Lower leg skin (tissue), 4 donors: Measurements from ENCODE around the gene TOGARAM2. TPM values are rescaled to one million over a fixed set of nuclear protein-coding genes. Genes with fewer than 3 reads are reported as not detected.
A peak's percentile ranks its signal among the peaks of the same experiment; 100 is the strongest.

Source experiments
- DNase-seq, 2 donors: peaks; one replicate each; pipeline ENCODE4 v3.0.0-alpha.2; 2019; ENCODE audit warnings: low spot score in 2 of 2
- H3K4me3 ChIP-seq: fragments of 200-600 bp; sonication (generic); 2 replicates; pipeline ENCODE4 v1.5.1; 2017; ENCODE audit warnings: mild to moderate bottlenecking, low read depth; ENCODE audit not compliant: poor library complexity, severe bottlenecking
- CTCF ChIP-seq, 3 donors: fragments of 450-650 bp; IDR thresholded peaks; one replicate each; pipeline ENCODE4 v1.5.1; 2016; ENCODE audit warnings: antibody characterized with exemption in 3 of 3, mild to moderate bottlenecking in 3 of 3, moderate library complexity in 2 of 3
- POLR2A ChIP-seq, 2 donors: fragments of 450-650 bp; IDR thresholded peaks; one replicate each; pipeline ENCODE4 v1.6.1; 2016 to 2017; ENCODE audit warnings: antibody characterized with exemption in 2 of 2, mild to moderate bottlenecking in 1 of 2, moderate library complexity in 1 of 2
- WGBS, 2 donors: methylation state at CpG; one replicate each; pipeline ENCODE4 v1.1.5; 2018; 5-methylcytosine and 5-hydroxymethylcytosine counted together
- intact Hi-C: fragments of 100-400 bp; cut with DNase I; formaldehyde crosslinking; loops from one replicate; pipeline ENCODE4 v1.15.0; 2023; ENCODE audit warnings: low total_unique reads
- total RNA-seq, 4 donors: library from RNA; depleted of rRNA; stranded (reverse); fragments of >200 nt; gene quantifications; one replicate each; pipeline ENCODE4 v1.1.0, GENCODE V29; 2016

The TOGARAM2 gene
- total RNA-seq, 4 donors from 2014 or later = 0.17 to 5.1 (median 1.7) TPM

- no peak for DNase-seq
- intact Hi-C loops = no loop called here
- no peak for TF ChIP-seq POLR2A (IDR thresholded peaks at IDR 0.05)
- no peak for TF ChIP-seq CTCF (IDR thresholded peaks at IDR 0.05)
- WGBS, 2 donors = 56 to 58% methylated on average over 7 of the region's 7 CpGs
- no peak overlapping the region for H3K4me3 ChIP-seq
Measured at GRCh38 chr2:29010946-29011345, 29.8 kb downstream of the TOGARAM2 start.

GRCh38 chr2:29011418-29012060, 30.4 kb downstream of the TOGARAM2 start:
- WGBS, 2 donors = 57 to 63% methylated on average over 18 to 19 of the region's 19 CpGs
- peak in 1 of 2 donors; percentile 91 for DNase-seq
- H3K4me3 ChIP-seq = no peak overlapping the region
- TF ChIP-seq CTCF (IDR thresholded peaks at IDR 0.05) (no peak), POLR2A (IDR thresholded peaks at IDR 0.05) (no peak)
- intact Hi-C loops = no loop called here

- WGBS, 2 donors = 51 to 68% methylated on average over 5 to 9 of the region's 9 CpGs
- no peak for TF ChIP-seq POLR2A (IDR thresholded peaks at IDR 0.05)
- TF ChIP-seq CTCF (IDR thresholded peaks at IDR 0.05) = no peak
- H3K4me3 ChIP-seq = no peak overlapping the region
- intact Hi-C loops = no loop called here
- no peak for DNase-seq
Measured at GRCh38 chr2:29012211-29012681, 31.1 kb downstream of the TOGARAM2 start.

- TF ChIP-seq POLR2A (IDR thresholded peaks at IDR 0.05) = no peak
- no peak for TF ChIP-seq CTCF (IDR thresholded peaks at IDR 0.05)
- DNase-seq = no peak
- 72% methylated on average over 11 of the region's 11 CpGs for WGBS, 2 donors
- no peak overlapping the region for H3K4me3 ChIP-seq
- intact Hi-C loops = no loop called here
Measured at GRCh38 chr2:29013057-29013780, 32.1 kb downstream of the TOGARAM2 start.

- 70 to 73% methylated on average over 8 of the region's 8 CpGs for WGBS, 2 donors
- no peak overlapping the region for H3K4me3 ChIP-seq
- TF ChIP-seq POLR2A (IDR thresholded peaks at IDR 0.05) (no peak), CTCF (IDR thresholded peaks at IDR 0.05) (no peak)
- intact Hi-C loops = no loop called here
- no peak for DNase-seq
Measured at GRCh38 chr2:29014331-29014730, 33.2 kb downstream of the TOGARAM2 start.
